Left forelimb (tissue), 1 donor: ENCODE data around the gene GTPBP6.
"Not testable (repeated sequence)": the region's sequence is repeated elsewhere in the genome, so short reads cannot be mapped to it uniquely, and the experiment has no call there.

Experiments
- DNase-seq: peaks from one replicate; pipeline ENCODE4 v3.0.0-alpha.2; 2018; ENCODE audit warnings: low spot score

The GTPBP6 gene

DNA sequence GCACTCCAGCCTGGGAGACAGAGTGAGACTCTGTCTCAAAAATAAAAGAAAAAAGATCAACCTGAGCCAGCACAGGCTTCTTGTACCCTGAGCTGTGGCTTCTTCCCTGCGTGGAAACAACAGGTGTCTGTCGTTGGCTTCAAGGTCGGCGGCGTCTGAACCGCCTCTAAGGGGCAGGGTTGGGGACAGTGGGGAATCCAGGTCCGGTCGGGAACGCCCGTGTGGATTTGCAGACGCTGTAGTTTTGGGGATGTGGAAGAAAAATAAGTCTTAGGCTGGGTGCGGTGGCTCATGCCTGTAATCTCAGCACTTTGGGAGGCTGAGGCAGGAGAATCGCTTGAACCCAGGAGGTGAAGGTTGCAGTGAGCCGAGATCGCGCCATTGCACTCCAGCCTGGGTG, 54.6 kb downstream of the GTPBP6 start:
- not testable (repeated sequence) for DNase-seq

DNA sequence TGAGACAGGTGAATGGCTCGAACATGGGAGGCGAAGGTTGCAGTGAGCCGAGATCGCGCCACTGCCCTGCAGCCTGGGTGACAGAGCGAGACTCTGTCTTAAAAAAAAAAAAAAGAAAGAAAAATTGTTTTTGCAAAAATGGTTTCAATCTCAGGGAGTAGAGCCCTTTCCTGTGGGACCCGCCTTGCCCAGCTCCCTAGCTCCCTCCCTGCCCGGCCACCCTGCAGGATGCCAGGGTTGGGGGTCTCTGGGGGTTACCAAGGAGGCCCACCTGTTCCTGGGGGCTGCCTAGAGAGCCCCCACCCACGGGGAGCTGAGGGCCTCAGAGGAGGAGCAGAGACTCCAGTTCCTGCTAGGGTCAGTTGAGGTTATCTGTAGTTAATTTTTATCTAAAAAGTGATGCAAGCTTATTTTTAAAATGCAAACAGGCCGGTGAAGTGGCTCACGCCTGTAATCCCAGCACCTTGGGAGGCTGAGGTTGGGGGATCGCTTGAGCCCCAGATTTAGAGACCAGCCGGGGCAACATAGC, 56.2 kb downstream of the GTPBP6 start:
- peak; percentile 28 for DNase-seq

DNA sequence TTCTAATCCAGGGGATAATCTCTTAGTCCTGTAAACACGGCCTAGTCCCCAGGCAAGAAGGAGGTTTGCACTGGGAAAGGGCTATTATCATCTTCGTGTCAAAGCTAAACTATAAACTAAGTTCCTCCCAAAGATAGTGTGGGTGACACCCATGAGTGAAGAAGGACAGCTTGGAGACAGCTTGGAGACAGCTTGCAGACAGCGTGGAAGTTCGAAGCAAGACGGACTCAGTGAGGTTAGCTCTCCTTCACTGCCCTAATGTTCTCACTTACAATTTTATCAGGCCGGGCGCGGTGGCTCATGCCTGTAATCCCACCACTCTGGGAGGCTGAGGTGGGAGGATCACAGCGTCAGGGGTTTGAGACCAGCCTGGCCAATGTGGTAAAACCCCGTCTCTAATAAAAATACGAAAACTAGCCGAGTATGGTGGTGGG, 56.7 kb downstream of the GTPBP6 start:
- DNase-seq = no peak

GRCh38 chrX:261167-261918, 57.3 kb downstream of the GTPBP6 start:
- DNase-seq = no peak

DNA sequence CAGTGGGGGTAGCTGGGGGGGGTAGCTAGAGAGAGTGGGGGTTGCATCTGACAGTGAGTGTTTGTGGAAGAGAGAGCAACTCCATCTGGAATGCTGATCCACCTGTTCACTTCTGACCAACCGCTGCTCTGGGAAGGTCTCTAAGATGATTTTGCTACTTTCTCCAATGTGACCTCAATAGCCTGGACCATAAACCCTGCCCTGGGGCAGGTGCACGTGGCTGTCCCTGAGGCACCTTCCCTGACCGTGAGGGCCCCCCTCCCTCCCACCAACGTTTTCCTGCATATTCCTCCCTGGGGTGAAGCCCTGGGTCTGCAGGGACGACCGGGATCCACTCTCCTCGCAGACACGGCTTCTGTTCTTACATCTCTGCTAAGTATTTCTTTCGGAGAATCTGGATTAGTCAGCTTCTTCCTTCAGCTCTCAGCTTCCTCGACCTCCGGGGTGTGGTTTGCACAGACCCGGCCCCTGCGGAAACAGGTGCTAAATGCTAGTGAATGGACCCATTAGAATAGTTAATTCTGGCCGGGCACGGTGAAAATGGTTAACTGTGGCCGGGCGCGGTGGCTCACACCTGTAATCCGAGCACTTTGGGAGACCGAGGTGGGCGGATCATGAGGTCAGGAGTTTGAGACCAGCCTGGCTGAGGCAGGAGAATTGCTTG, 58.8 kb downstream of the GTPBP6 start:
- no peak for DNase-seq

GRCh38 chrX:258291-259040, 60.1 kb downstream of the GTPBP6 start:
- DNase-seq = no peak

DNA sequence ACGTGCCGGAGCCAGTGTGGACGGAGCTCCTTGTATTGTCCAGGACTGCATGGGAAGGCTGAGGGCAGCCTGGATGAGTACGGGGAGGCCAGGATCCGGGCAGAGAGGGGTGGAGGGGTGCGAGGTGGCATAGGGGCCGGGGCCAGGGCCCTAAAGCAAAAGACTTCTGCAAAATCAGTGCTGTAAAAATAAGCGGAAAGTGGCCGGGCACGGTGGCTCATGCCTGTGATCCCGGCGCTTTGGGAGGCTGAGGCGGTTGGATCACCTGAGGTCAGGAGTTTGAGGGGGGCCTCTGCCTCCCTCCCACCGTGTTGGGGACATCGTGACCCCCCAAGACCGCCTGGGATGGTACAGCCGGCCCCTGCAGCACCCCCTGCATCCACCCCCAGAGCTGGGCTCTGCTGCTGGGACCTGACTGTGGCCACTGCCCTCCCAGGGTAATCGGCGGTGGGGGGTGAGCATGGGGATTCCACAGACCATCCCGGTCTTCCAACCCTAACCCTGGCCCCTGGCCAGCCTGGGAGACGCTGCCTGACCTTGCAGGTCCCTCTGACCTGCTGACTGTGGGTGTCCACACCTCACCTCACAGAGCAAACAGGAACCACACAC, 60.8 kb downstream of the GTPBP6 start:
- no peak for DNase-seq

DNA sequence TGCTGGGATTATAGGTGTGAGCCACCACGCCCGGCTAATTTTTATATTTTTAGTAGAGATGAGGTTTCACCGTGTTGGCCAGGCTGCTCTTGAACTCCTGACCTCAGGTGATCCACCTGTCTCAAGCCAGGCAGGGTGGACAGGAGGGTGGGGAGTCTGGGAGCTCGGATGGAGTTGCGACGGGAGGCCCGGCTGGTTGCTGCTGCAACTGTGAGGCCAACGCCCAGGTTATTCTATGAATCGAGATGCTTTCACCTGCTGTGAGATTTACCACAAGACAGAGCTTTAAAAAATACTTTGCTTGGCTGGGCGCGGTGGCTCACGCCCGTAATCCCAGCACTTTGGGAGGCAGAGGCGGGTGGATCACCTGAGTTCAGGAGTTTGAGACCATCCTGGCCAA, 61.5 kb downstream of the GTPBP6 start:
- not testable (repeated sequence) for DNase-seq

DNA sequence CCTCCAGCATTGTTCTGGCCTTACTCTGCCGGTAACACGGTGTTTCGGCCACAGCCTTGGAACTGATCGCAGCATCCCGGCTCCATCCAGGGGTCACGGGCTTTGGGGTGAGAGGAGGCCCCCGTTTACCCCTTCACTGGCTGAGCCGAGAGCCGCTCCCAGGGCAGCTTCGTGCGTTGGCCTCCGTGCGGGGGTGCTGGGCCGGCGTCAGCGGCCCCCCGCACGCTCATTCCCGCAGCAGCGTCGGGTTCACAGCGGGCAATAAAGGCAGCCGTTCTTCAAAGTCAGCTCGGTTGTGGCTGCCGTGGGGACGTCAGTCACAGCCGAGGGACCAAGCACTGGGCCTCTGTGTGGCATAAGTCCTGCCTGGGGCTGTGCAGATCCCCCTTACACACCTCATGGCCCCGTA, 62.7 kb downstream of the GTPBP6 start:
- DNase-seq = no peak
